ENCODE data around the gene CRYBB3.
A peak's percentile ranks its signal among the peaks of the same experiment; 100 is the strongest.
"Not testable (repeated sequence)": the region's sequence is repeated elsewhere in the genome, so short reads cannot be mapped to it uniquely, and the experiment has no call there.

CRYBB3 gene

DNA sequence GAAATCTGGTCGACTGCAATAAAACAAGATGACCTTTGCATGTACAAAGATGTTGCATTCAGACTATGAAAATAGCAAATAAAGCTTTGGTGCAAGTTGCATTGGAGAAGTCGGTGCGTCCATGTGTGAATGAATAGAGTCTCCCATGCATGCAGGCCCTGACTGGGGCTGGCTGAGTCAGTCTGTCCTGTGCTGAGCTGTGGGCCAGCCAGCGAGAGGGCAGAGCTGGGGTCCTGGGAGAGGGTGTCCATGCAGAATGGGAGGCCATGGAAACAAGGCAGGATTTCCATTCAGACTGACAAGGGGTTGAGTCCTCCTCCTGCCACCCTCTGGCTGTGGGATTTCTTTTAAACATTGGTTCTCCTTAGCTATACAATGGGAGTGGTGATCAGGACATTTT lies 2.3 kb upstream of the CRYBB3 start:
- no peak overlapping the region for H3K4me3 ChIP-seq (ENCODE audit: control insufficient read depth, low read depth, low read length)
- TF ChIP-seq, protein P1, sequence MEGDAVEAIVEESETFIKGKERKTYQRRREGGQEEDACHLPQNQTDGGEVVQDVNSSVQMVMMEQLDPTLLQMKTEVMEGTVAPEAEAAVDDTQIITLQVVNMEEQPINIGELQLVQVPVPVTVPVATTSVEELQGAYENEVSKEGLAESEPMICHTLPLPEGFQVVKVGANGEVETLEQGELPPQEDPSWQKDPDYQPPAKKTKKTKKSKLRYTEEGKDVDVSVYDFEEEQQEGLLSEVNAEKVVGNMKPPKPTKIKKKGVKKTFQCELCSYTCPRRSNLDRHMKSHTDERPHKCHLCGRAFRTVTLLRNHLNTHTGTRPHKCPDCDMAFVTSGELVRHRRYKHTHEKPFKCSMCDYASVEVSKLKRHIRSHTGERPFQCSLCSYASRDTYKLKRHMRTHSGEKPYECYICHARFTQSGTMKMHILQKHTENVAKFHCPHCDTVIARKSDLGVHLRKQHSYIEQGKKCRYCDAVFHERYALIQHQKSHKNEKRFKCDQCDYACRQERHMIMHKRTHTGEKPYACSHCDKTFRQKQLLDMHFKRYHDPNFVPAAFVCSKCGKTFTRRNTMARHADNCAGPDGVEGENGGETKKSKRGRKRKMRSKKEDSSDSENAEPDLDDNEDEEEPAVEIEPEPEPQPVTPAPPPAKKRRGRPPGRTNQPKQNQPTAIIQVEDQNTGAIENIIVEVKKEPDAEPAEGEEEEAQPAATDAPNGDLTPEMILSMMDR (conservative IDR thresholded peaks at IDR 0.05; ENCODE audit: control insufficient read depth, insufficient read depth, low read depth, low read length): no peak
- DNase-seq (ENCODE audit: low read depth): no peak

DNA sequence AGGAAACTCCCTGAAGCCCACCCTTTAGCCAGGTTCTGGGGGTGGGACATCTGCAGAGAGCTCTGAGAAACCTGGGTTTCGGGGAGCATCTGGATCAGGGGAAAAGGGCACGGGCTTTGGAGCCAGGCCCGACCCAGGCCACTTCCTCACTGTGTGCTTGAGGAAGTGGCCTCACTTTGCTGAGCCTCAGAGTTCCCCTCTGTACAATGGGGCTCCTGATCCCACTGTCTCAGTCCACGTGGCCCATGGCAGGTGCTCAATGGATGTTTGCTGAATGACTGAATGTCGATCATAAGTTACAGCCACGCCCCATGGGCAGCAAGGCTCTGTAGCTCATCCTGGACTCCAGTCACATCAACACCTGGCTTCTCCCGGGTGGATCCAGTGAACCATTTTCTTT lies 1.3 kb downstream of the CRYBB3 start:
- H3K4me3 ChIP-seq (ENCODE audit: control insufficient read depth, low read depth, low read length): no peak overlapping the region
- TF ChIP-seq, protein P1 (conservative IDR thresholded peaks at IDR 0.05; ENCODE audit: control insufficient read depth, insufficient read depth, low read depth, low read length): no peak
- DNase-seq (ENCODE audit: low read depth): no peak

DNA sequence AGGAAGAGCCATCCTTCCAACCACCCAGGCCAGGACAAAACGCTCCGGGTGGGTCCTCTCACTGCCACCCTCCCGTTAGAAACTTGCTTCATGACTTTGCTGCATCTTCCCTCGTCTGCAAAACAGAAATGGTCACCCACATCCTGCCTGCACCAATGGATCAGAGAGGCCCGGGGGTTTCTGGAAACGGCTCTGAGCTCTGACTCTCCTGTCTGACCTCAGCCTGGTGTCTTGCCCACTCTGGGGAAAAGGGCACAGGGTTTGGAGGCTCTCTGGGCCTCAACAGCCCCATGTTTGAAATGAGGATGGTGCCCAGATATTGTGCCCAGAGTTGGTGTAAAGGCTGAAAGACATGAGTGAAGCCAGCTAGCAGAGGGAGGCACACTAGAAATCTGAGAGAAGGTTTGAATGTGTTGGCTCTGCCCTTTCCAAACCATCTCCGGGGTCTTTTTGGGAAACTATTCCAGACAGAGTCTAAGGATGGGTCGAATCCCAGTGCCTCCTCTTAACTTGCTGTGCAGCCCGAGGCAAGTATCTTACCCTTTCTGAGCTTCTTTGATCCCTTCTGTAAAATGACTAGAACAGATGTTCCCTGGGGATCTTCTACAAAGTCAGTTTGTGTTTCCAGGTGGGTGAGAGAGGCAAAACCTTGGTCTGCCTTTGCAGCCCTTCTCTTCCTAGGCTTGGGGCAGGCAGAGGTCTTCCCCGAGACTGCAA lies 2.1 kb downstream of the CRYBB3 start:
- no peak for DNase-seq (ENCODE audit: low read depth)

DNA sequence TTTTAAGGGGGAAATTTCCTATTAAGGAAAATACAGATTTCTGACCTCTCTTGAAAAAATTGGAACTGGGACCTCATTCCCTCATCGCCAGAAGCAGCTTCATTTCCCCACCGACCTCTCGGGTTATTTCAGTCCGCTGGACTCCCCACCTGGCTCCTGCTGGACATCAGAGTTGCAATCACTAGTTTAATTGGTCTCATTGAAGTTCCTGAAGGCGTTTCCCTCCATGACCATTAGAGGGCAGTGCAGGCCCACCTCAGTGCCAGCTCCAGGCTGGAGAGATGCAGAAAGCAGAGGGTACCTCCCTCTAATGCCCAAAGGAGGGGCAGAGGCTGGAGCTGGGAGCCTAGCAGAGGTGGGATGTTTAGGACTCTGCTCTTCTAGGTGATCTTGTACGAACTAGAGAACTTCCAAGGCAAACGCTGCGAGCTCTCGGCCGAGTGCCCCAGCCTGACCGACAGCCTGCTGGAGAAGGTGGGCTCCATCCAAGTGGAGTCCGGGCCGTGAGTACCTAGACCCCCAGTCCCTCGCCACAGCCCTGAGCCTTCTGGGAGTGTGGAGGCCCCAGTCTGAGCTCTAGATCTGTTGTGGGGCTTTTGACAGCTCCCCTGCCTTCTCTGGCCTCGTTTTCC lies 2.7 kb downstream of the CRYBB3 start:
- TF ChIP-seq, protein P1 (conservative IDR thresholded peaks at IDR 0.05; ENCODE audit: control insufficient read depth, insufficient read depth, low read depth, low read length): peak; percentile 84
- no peak overlapping the region for H3K4me3 ChIP-seq (ENCODE audit: control insufficient read depth, low read depth, low read length)
- DNase-seq (ENCODE audit: low read depth): peak; percentile 53

More for the DNA sequence above, 2.1 kb downstream of the CRYBB3 start:
- TF ChIP-seq, protein P1 (conservative IDR thresholded peaks at IDR 0.05; ENCODE audit: control insufficient read depth, insufficient read depth, low read depth, low read length): no peak
- no peak overlapping the region for H3K4me3 ChIP-seq (ENCODE audit: control insufficient read depth, low read depth, low read length)

DNA sequence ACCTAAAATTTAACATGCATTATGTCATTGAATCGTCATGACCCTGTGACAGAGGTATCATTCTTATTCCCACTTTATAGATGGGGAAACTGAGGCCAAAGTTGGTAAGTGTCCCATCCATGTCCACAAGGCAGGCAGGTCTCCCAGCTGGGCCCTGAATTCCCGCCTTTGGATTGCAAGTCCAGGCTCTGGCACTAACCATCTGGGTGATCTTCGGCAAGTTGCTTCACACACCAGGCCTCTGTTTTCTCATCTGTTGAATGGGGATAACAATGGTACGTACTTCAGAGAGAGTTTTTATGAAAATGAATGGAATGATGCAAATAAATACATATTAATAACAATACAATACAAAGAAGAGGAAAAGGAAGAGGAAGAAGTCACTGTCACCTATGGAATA lies 3.4 kb downstream of the CRYBB3 start:
- DNase-seq (ENCODE audit: low read depth): no peak
- TF ChIP-seq, protein P1 (conservative IDR thresholded peaks at IDR 0.05; ENCODE audit: control insufficient read depth, insufficient read depth, low read depth, low read length): no peak
- H3K4me3 ChIP-seq (ENCODE audit: control insufficient read depth, low read depth, low read length): no peak overlapping the region

DNA sequence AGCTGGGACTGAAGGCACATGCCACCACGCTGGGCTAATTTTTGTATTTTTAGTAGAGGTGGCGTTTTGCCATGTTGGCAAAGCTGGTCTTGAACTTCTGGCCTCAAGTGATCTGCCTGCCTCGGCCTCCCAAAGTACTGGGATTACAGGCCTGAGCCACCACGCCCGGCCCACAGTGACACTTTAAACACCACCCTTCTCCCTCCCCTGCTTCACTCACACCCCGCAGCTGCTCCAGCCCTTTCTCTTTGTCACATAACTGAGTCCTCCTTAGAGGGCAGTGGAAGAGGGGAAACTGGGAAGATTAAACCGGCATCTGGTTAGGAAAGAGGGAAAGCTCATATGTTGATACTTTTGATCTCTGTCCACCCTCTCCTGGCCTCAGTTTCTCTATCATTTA lies 4.9 kb downstream of the CRYBB3 start:
- H3K4me3 ChIP-seq (ENCODE audit: control insufficient read depth, low read depth, low read length); DNase-seq (ENCODE audit: low read depth): not testable (repeated sequence)

DNA sequence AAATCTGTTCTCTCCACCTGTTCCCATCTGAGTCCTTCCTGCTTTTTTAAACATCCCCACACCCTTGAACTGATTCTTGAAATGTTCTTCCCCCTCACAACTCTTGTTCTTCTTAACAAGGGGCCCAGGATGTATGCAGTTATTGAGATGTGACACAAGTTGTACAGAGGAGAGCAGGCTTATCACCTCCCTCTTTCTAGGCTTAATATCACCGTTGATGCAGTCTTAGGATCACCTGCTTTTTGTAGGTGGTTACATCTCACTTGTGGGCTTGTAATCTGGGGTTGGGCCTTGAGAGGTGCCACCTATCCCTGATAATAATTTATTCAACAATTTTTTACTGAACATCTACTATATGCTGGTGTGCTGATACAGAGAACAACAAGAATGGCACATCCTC lies 6.2 kb downstream of the CRYBB3 start:
- no peak overlapping the region for H3K4me3 ChIP-seq (ENCODE audit: control insufficient read depth, low read depth, low read length)
- TF ChIP-seq, protein P1 (conservative IDR thresholded peaks at IDR 0.05; ENCODE audit: control insufficient read depth, insufficient read depth, low read depth, low read length): no peak
- no peak for DNase-seq (ENCODE audit: low read depth)

Measured in fibroblast of mammary gland (primary cell).